HG03103 (cell line): ENCODE data around the gene TBC1D7.

ENCODE experiments used
- ATAC-seq: cut with Tn5 transposase; IDR thresholded peaks from one replicate; pipeline ENCODE4 v1.9.1; 2021; ENCODE audit warnings: low read depth; ENCODE audit not compliant: unreplicated experiment

Gene TBC1D7

GRCh38 chr6:13328076-13328874 is at the start of gene TBC1D7:
TSS of gene TBC1D7 (minus strand) at chr6:13328537. CDS start at chr6:13326898, 1,639 bp downstream.
- peak; percentile 73 for ATAC-seq

GRCh38 chr6:13377054-13377758 is 48.9 kb upstream of the TBC1D7 start:
- ATAC-seq, result no peak

GRCh38 chr6:13375360-13375878 is 47.1 kb upstream of the TBC1D7 start:
- ATAC-seq, result no peak

GRCh38 chr6:13373919-13374318 is 45.6 kb upstream of the TBC1D7 start:
- ATAC-seq, result no peak

- ATAC-seq, result no peak
Measured at GRCh38 chr6:13373488-13373886, 45.1 kb upstream of the TBC1D7 start.

- no peak for ATAC-seq
Measured at GRCh38 chr6:13372688-13373487, 44.6 kb upstream of the TBC1D7 start.

GRCh38 chr6:13372076-13372475 is 43.7 kb upstream of the TBC1D7 start:
- no peak for ATAC-seq

- no peak for ATAC-seq
Measured at GRCh38 chr6:13371421-13372072, 43.2 kb upstream of the TBC1D7 start.

GRCh38 chr6:13370623-13371022 is 42.3 kb upstream of the TBC1D7 start:
- ATAC-seq, result no peak

GRCh38 chr6:13369591-13369990 is 41.3 kb upstream of the TBC1D7 start:
- no peak for ATAC-seq

- ATAC-seq, result no peak
Measured at GRCh38 chr6:13368731-13369115, 40.4 kb upstream of the TBC1D7 start.

GRCh38 chr6:13368079-13368730 is 39.9 kb upstream of the TBC1D7 start:
- no peak for ATAC-seq

GRCh38 chr6:13367396-13367795 is 39.1 kb upstream of the TBC1D7 start:
- ATAC-seq, result no peak

GRCh38 chr6:13365320-13365719 is 37.0 kb upstream of the TBC1D7 start:
- no peak for ATAC-seq

- no peak for ATAC-seq
Measured at GRCh38 chr6:13364842-13365241, 36.5 kb upstream of the TBC1D7 start.

- no peak for ATAC-seq
Measured at GRCh38 chr6:13362412-13362811, 34.1 kb upstream of the TBC1D7 start.

GRCh38 chr6:13360671-13361540 is 32.6 kb upstream of the TBC1D7 start:
- ATAC-seq, result no peak

- no peak for ATAC-seq
Measured at GRCh38 chr6:13359287-13359686, 30.9 kb upstream of the TBC1D7 start.

GRCh38 chr6:13358511-13358910 is 30.2 kb upstream of the TBC1D7 start:
- no peak for ATAC-seq
